Endothelial cell of umbilical vein (primary cell): ENCODE measurements around the gene NBR1. TPM values are rescaled to one million over a fixed set of nuclear protein-coding genes. Genes with fewer than 3 reads are reported as not detected.

Experiments
- BruUV-seq: library from RNA; stranded (reverse); fragments of 400-500 nt; replicated peaks from 2 replicates; lab custom pipeline; 2021; lab: Mats Ljungman, UMichigan
- CTCF ChIA-PET: fragments of 300-600, 350-600 bp; sonication (Branson Sonifier 250); formaldehyde crosslinking; loops from one replicate; lab custom pipeline; 2021; ENCODE audit warnings: antibody characterized with exemption, inconsistent platforms; lab: Charles Lee
- POLR2A ChIA-PET: fragments of 300-600, 350-600 bp; sonication (Branson Sonifier 250); formaldehyde crosslinking; loops from one replicate; lab custom pipeline; 2021; ENCODE audit warnings: antibody characterized with exemption, inconsistent platforms; lab: Charles Lee
- DNase-seq: peaks from one replicate; pipeline ENCODE4 v3.0.0-alpha.2; 2011; ENCODE audit warnings: low read depth, low spot score
- FAIRE-seq: peaks from 2 replicates; lab custom pipeline; 2011; peaks lifted over from hg19 to GRCh38; lab: Jason Lieb, UNC
- H2AFZ ChIP-seq: 2 replicates; pipeline ENCODE4 v1.6.0; 2012; ENCODE audit warnings: low read depth, low read length, control low read depth, inconsistent platforms
- H3K27ac ChIP-seq: 2 replicates; pipeline ENCODE4 v1.5.1; 2011; ENCODE audit warnings: low read depth, mild to moderate bottlenecking, control low read depth, low read length, moderate library complexity; ENCODE audit not compliant: insufficient read depth
- H3K27me3 ChIP-seq, 2 experiments: 2 replicates each; pipeline versions ENCODE4 v1.6.0 to v1.6.1; 2011; ENCODE audit warnings: low read length in 2 of 2, mixed read lengths in 1 of 2; ENCODE audit not compliant: control insufficient read depth in 2 of 2, insufficient read depth in 2 of 2
- H3K36me3 ChIP-seq, 2 experiments: 2 replicates in 1 of 2; 3 replicates in 1 of 2; pipeline ENCODE4 v1.5.1; 2011; ENCODE audit warnings: low read length in 2 of 2, mild to moderate bottlenecking in 1 of 2, moderate library complexity in 1 of 2; ENCODE audit not compliant: control insufficient read depth in 2 of 2, insufficient read depth in 2 of 2; ENCODE audit errors: extremely low read depth in 1 of 2
- H3K4me1 ChIP-seq: 3 replicates; pipeline ENCODE4 v1.5.1; 2011; ENCODE audit warnings: mild to moderate bottlenecking, low read length; ENCODE audit not compliant: control insufficient read depth, insufficient read depth; ENCODE audit errors: extremely low read depth
- H3K4me2 ChIP-seq: 2 replicates; pipeline ENCODE4 v1.6.1; 2011; ENCODE audit warnings: low read length, control low read depth, mixed read lengths; ENCODE audit not compliant: insufficient read depth
- H3K4me3 ChIP-seq, 3 experiments: fragments of 200-600 bp in 1 of 3; sonication (generic), shearing (Covaris generic) in 1 of 3; replicated peaks in 1 of 3; 2 replicates each; pipeline ENCODE4 v1.5.1; 2011 to 2016; ENCODE audit warnings: control low read depth in 3 of 3, low read length in 3 of 3, mild to moderate bottlenecking in 2 of 3, inconsistent platforms in 1 of 3, low read depth in 1 of 3, moderate library complexity in 1 of 3; ENCODE audit not compliant: insufficient read depth in 1 of 3
- H3K79me2 ChIP-seq: 2 replicates; pipeline ENCODE4 v1.6.0; 2012; ENCODE audit warnings: low read length, inconsistent platforms; ENCODE audit not compliant: control insufficient read depth, insufficient read depth
- H3K9ac ChIP-seq: replicated peaks from 2 replicates; pipeline ENCODE3; 2011; ENCODE audit warnings: low read length, control low read depth; ENCODE audit not compliant: insufficient read depth; ENCODE audit errors: extremely low read depth
- H3K9me1 ChIP-seq: replicated peaks from 3 replicates; pipeline ENCODE4 v1.6.0; 2011; ENCODE audit warnings: mild to moderate bottlenecking, low read length; ENCODE audit not compliant: control insufficient read depth, insufficient read depth; ENCODE audit errors: extremely low read depth
- H3K9me3 ChIP-seq: replicated peaks from 2 replicates; pipeline ENCODE4 v1.5.1; 2012; ENCODE audit warnings: low read length, inconsistent platforms; ENCODE audit not compliant: control insufficient read depth, insufficient read depth
- H4K20me1 ChIP-seq: replicated peaks from 2 replicates; pipeline ENCODE3; 2011; ENCODE audit warnings: mild to moderate bottlenecking, low read length; ENCODE audit not compliant: control insufficient read depth, insufficient read depth; ENCODE audit errors: extremely low read depth
- EZH2 ChIP-seq: IDR thresholded peaks from 2 replicates; pipeline ENCODE4 v1.6.1; 2012; ENCODE audit warnings: borderline replicate concordance, low read depth, mild to moderate bottlenecking, moderate library complexity, low read length, inconsistent platforms; ENCODE audit not compliant: severe bottlenecking
- FOS ChIP-seq: IDR thresholded peaks from 2 replicates; pipeline ENCODE4 v1.6.1; 2011; ENCODE audit warnings: mild to moderate bottlenecking, low read length, moderate library complexity, borderline replicate concordance; ENCODE audit not compliant: insufficient read depth
- GATA2 ChIP-seq: IDR thresholded peaks from 2 replicates; pipeline ENCODE4 v1.7.0; 2011; ENCODE audit warnings: low read depth, mild to moderate bottlenecking, moderate library complexity, mixed read lengths, low read length; ENCODE audit not compliant: insufficient read length, insufficient read depth
- JUN ChIP-seq: IDR thresholded peaks from 2 replicates; pipeline ENCODE4 v1.6.1; 2011; ENCODE audit warnings: borderline replicate concordance, low read depth; ENCODE audit not compliant: insufficient read length, insufficient read depth
- MYC ChIP-seq: IDR thresholded peaks from one replicate; pipeline ENCODE4 v1.6.1; 2011; ENCODE audit warnings: mild to moderate bottlenecking, low read depth, low read length
- POLR2A ChIP-seq: IDR thresholded peaks from 2 replicates; pipeline ENCODE4 v1.6.1; 2012; ENCODE audit warnings: low read depth, mild to moderate bottlenecking, control low read depth, low read length
- POLR2AphosphoS5 ChIP-seq: IDR thresholded peaks from 2 replicates; pipeline ENCODE4 v1.6.1; 2012; ENCODE audit warnings: low read depth, mild to moderate bottlenecking, control low read depth, low read length, moderate library complexity; ENCODE audit not compliant: insufficient read depth
- dilution Hi-C: fragments of 300-500 bp; cut with MboI; formaldehyde crosslinking; loops from one replicate; pipeline ENCODE4 v1.15.0; 2019; ENCODE audit warnings: low sequenced_read_pairs; ENCODE audit not compliant: extremely low pct_ligation_motif_present
- intact Hi-C: fragments of 100-400 bp; cut with micrococcal nuclease; formaldehyde crosslinking; loops from one replicate; pipeline ENCODE4 v1.10.0; 2022
- polyA plus RNA-seq, 4 experiments: library from polyadenylated mRNA; depleted of rRNA in 3 of 4; stranded (reverse) in 3 of 4; unstranded in 1 of 4; fragments of >200 nt; gene quantifications; 2 replicates each; pipeline versions ENCODE4 v1.2.1 to v1.2.3, GENCODE V29; 2011 to 2012; ENCODE audit warnings: missing spikeins in 1 of 4
- total RNA-seq: library from RNA; stranded (reverse); gene quantifications from 2 replicates; pipeline ENCODE4 v1.2.3, GENCODE V29; 2021
- TF ChIP-seq, protein P1 (sequence below): IDR thresholded peaks from 2 replicates; pipeline ENCODE4 v1.6.1; 2011; ENCODE audit not compliant: insufficient read depth, insufficient read length
- TF ChIP-seq, protein P2 (sequence below), 2 donors: IDR thresholded peaks; 1 replicate in 1 of 2; 2 replicates in 1 of 2; pipeline ENCODE4 v1.5.1; 2011; ENCODE audit warnings: low read length in 2 of 2, mild to moderate bottlenecking in 2 of 2, moderate library complexity in 2 of 2, control low read depth in 1 of 2, inconsistent platforms in 1 of 2, low read depth in 1 of 2; ENCODE audit not compliant: insufficient read depth in 1 of 2; ENCODE audit errors: extremely low read depth in 1 of 2

Gene NBR1
- total and polyA plus RNA-seq, 2 donors (not counting 3 experiments of a cell fraction or from before 2014, with no cell fraction given): 26.4 to 57.0 TPM

DNA sequence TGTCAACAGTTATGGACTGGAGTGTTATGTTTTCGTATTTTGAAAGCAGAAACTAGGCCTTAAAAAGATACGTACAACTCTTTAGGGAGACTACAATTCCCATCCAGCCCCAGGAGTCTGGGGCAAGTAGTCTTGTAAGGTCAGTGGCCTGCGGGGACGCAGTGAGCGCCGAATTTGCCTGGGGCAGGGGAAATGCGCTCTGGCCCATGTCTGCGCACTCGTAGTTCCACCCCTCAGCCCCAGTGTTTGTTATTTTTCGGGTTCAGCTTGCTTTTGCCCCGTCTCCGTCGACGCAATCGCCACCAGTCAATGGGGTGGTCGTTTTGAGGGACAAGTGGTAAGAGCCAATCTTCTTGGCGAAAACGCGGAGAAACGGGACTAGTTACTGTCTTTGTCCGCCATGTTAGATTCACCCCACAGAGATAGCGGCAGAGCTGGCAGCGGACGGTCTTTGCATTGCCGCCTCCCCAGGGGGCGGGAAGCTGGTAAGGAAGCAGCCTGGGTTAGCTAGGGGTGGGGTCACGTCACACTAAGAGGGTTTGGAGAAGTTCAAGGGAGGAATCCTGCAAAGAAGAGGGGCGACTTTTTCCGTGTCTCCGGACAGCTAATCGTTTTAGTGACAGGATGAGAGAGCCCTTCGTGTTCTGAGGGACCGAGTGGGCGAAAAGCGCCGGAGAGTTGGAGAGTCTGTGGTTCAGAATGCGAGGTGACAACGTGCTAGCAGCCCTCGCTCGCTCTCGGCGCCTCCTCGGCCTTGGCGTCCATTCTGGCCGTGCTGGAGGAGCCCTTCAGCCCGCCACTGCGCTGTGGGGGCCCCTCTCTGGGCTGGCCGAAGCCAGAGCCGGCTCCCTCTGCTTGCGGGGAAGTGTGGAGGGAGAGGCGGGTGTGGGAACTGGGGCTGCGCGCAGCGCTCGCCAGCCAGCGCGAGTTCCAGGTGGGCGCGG lies 44.8 kb upstream of the NBR1 start:
- Histone ChIP-seq H3K27ac (peak overlapping the region; percentile 67), H3K27me3 (no peaks in the 10 kb centered on the region), H3K9me1 (no peaks in the 10 kb centered on the region), H3K79me2 (peaks cover 9% of the 10 kb centered on the region), H3K4me2 (peak overlapping the region; percentile 83), H3K9me3 (no peaks in the 10 kb centered on the region), H3K9ac (peak overlapping the region; percentile 81), H3K4me1 (peaks cover 14% of the 10 kb centered on the region), H3K4me3 (peak overlapping the region; percentile 64 to 92 (median 86)), H4K20me1 (no peaks in the 10 kb centered on the region), H2AFZ (peak overlapping the region; percentile 79), H3K36me3 (no peaks in the 10 kb centered on the region)
- TSS peak; percentile 92 for BruUV-seq
- ChIA-PET POLR2A (no interaction called here), CTCF (no interaction called here)
- dilution Hi-C loops: no loop called here
- no peak for DNase-seq
- intact Hi-C loops: loop anchor here (1.0 to 2.0 kb wide), 4 partner anchors 44 to 189 kb away; partner anchors contain the start of genes RND2 and RPL27
- no peak for TF ChIP-seq POLR2A
- TF ChIP-seq, protein P1, sequence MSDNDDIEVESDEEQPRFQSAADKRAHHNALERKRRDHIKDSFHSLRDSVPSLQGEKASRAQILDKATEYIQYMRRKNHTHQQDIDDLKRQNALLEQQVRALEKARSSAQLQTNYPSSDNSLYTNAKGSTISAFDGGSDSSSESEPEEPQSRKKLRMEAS: no peak
- no peak for TF ChIP-seq JUN
- no peak for TF ChIP-seq GATA2
- FAIRE-seq: no peak

DNA sequence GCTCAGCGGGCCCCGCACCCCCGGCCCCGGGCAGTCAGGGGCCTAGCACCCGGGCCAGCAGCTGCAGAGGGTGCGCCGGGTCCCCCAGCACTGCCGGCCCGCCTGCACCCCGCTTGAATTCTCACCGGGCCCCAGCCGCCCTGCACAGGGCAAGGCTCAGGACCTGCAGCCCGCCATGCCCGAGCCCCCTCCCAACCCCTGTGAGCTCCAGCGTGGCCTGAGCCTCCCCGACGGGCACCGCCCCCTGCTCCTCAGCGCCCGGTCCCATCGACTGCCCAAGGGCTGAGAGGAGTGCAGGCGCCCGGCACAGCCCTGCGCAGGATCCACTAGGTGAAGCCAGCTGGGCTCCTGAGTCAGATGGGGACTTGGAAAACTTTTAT lies 44.1 kb upstream of the NBR1 start:
- DNase-seq (no peak), FAIRE-seq (no peak)
- Histone ChIP-seq H3K79me2 (peaks cover 9% of the 10 kb centered on the region), H3K27ac (no peak overlapping the region), H3K9me1 (no peaks in the 10 kb centered on the region), H3K36me3 (no peaks in the 10 kb centered on the region), H3K9ac (no peak overlapping the region), H3K4me1 (peaks cover 14% of the 10 kb centered on the region), H3K9me3 (no peaks in the 10 kb centered on the region), H3K4me3 (no peak overlapping the region), H3K4me2 (no peak overlapping the region), H3K27me3 (no peaks in the 10 kb centered on the region), H4K20me1 (no peaks in the 10 kb centered on the region), H2AFZ (no peak overlapping the region)
- intact Hi-C loops (no loop called here), dilution Hi-C loops (no loop called here)
- TF ChIP-seq, protein P2, sequence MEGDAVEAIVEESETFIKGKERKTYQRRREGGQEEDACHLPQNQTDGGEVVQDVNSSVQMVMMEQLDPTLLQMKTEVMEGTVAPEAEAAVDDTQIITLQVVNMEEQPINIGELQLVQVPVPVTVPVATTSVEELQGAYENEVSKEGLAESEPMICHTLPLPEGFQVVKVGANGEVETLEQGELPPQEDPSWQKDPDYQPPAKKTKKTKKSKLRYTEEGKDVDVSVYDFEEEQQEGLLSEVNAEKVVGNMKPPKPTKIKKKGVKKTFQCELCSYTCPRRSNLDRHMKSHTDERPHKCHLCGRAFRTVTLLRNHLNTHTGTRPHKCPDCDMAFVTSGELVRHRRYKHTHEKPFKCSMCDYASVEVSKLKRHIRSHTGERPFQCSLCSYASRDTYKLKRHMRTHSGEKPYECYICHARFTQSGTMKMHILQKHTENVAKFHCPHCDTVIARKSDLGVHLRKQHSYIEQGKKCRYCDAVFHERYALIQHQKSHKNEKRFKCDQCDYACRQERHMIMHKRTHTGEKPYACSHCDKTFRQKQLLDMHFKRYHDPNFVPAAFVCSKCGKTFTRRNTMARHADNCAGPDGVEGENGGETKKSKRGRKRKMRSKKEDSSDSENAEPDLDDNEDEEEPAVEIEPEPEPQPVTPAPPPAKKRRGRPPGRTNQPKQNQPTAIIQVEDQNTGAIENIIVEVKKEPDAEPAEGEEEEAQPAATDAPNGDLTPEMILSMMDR (IDR thresholded peaks at IDR 0.05; ENCODE audit: extremely low read depth in 1 of 2, insufficient read depth in 1 of 2, low read depth in 1 of 2, low read length in 2 of 2): no peak
- TF ChIP-seq EZH2: no peak
- no peak for TF ChIP-seq FOS
- TF ChIP-seq JUN: no peak
- TF ChIP-seq GATA2: no peak
- TF ChIP-seq MYC: no peak
- TF ChIP-seq POLR2AphosphoS5: no peak
- no peak for TF ChIP-seq POLR2A
- TF ChIP-seq, protein P1: no peak
- POLR2A ChIA-PET: no interaction called here
- CTCF ChIA-PET: no interaction called here
- no TSS peak for BruUV-seq
